ENCODE results near the gene STRN. TPM values are rescaled to one million over a fixed set of nuclear protein-coding genes. Genes with fewer than 3 reads are reported as not detected.
"Not testable (repeated sequence)": the region's sequence is repeated elsewhere in the genome, so short reads cannot be mapped to it uniquely, and the experiment has no call there.

The STRN gene
- total RNA-seq, 2 donors from 2014 or later: 29.2 to 34.5 TPM

DNA sequence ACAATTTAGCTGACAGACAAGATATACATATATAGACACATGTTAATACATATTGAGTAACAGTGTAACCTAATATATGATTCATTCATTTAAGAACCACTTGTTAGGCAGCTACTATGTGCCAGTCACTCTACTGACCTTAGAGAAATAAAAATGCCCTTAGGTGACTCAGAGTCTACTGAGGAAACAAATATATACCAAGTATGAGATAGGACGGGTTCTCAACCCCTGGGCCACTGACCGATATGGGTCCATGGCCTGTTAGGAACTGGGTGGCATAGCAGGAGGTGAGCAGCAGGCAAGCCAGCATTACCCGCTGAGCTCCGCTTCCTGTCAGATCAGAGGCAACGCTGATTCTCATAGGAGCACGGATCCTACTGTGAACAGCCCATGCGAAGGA, 14.8 kb downstream of the STRN start:
- Histone ChIP-seq H3K9me3 (no peaks in the 10 kb centered on the region), H3K36me3 (no peaks in the 10 kb centered on the region), H3K27me3 (no peaks in the 10 kb centered on the region), H3K4me1 (peaks cover 0 to 25% of the 10 kb centered on the region in 2 donors), H3K4me3 (no peak overlapping the region), H3K27ac (peak overlapping the region in 1 of 2 donors; percentile 52)
- DNase-seq (ENCODE audit: low spot score): no peak
- TF ChIP-seq, protein P1, sequence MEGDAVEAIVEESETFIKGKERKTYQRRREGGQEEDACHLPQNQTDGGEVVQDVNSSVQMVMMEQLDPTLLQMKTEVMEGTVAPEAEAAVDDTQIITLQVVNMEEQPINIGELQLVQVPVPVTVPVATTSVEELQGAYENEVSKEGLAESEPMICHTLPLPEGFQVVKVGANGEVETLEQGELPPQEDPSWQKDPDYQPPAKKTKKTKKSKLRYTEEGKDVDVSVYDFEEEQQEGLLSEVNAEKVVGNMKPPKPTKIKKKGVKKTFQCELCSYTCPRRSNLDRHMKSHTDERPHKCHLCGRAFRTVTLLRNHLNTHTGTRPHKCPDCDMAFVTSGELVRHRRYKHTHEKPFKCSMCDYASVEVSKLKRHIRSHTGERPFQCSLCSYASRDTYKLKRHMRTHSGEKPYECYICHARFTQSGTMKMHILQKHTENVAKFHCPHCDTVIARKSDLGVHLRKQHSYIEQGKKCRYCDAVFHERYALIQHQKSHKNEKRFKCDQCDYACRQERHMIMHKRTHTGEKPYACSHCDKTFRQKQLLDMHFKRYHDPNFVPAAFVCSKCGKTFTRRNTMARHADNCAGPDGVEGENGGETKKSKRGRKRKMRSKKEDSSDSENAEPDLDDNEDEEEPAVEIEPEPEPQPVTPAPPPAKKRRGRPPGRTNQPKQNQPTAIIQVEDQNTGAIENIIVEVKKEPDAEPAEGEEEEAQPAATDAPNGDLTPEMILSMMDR (IDR thresholded peaks at IDR 0.05): no peak

DNA sequence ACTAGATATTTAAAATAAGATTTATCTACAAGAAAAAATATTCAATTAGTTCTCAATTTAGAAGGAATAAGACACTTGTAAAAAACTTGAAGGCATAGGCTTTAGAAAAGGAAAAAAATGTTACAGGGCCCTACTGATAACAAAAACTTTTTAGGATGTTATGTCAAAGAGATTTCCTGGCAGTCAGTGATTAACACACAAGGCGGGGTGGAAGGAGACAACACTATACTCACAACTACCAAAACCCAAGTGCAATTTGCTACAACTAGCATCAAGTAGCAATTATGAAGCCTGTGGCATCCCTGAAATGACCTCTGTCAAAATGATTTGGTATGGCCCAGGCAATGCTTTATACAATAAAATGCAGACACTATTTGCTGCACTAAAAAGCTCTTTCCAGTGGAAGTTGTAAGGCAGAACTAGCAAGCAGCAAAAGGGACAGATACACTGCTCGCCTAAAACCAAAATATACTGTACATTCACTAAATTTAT, 15.3 kb downstream of the STRN start:
- H3K36me3 ChIP-seq: no peaks in the 10 kb centered on the region
- DNase-seq (ENCODE audit: low spot score): no peak
- H3K4me1 ChIP-seq: peaks cover 0 to 25% of the 10 kb centered on the region in 2 donors
- H3K27ac ChIP-seq: peak overlapping the region in 1 of 2 donors; percentile 52
- TF ChIP-seq, protein P1 (IDR thresholded peaks at IDR 0.05): no peak
- H3K4me3 ChIP-seq: no peak overlapping the region
- H3K27me3 ChIP-seq: no peaks in the 10 kb centered on the region
- H3K9me3 ChIP-seq: no peaks in the 10 kb centered on the region

- no peak for DNase-seq (ENCODE audit: low spot score)
- Histone ChIP-seq H3K36me3 (no peaks in the 10 kb centered on the region), H3K27ac (no peak overlapping the region), H3K27me3 (no peaks in the 10 kb centered on the region), H3K4me1 (peaks cover 0 to 25% of the 10 kb centered on the region in 2 donors), H3K9me3 (no peaks in the 10 kb centered on the region), H3K4me3 (no peak overlapping the region)
- TF ChIP-seq, protein P1 (IDR thresholded peaks at IDR 0.05): no peak
Observed at GRCh38 chr2:36949845-36950244, 16.5 kb downstream of the STRN start.

DNA sequence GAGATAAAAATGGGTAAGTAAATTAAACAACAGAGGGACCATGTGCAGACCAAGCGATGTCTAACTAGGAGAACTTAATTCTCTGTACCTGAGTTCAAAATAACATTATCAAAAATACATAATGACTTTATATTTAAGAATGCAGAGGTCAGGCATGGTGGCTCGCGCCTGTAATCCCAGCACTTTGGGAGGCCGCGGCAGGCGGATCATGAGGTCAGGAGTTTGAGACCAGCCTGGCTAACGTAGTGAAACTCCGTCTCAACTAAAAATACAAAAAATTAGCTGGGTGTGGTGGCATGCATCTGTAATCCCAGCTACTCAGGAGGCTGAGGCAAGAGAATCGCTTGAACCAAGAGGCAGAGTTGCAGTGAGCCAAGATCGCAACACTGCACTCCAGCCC, 21.1 kb downstream of the STRN start:
- not testable (repeated sequence) for H3K36me3 ChIP-seq; H3K27ac ChIP-seq; H3K9me3 ChIP-seq; H3K27me3 ChIP-seq; DNase-seq (ENCODE audit: low spot score); H3K4me3 ChIP-seq
- peaks cover 0 to 12% of the 10 kb centered on the region in 2 donors for H3K4me1 ChIP-seq

DNA sequence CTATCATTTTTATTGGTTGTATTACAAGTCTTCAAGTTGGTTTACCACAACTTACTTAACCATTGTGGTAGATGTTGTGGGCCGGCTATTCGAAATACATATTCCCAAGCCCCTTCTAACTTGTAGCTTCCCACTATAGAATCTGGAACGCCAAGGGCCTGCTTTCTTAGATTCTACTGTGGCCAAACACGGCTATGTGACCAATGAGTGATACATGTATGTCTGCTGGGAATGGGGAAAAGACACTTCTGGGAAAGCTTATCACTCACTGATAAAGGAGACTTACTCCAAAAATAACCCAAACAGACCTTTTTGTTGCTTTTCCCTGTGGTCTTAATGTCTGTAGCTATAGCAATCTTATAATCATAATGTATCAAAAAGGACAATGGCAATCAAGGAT, 24.5 kb downstream of the STRN start:
- Histone ChIP-seq H3K27me3 (no peaks in the 10 kb centered on the region), H3K36me3 (no peaks in the 10 kb centered on the region), H3K4me1 (peaks cover 0 to 12% of the 10 kb centered on the region in 2 donors), H3K27ac (peak overlapping the region; percentile 11 to 64), H3K9me3 (no peaks in the 10 kb centered on the region), H3K4me3 (no peak overlapping the region)
- TF ChIP-seq, protein P1 (IDR thresholded peaks at IDR 0.05): no peak
- DNase-seq (ENCODE audit: low spot score): no peak

GRCh38 chr2:36936526-36936925, 29.8 kb downstream of the STRN start:
- H3K27me3 ChIP-seq; H3K4me3 ChIP-seq; H3K9me3 ChIP-seq; H3K27ac ChIP-seq; H3K4me1 ChIP-seq; DNase-seq (ENCODE audit: low spot score); H3K36me3 ChIP-seq: not testable (repeated sequence)

DNA sequence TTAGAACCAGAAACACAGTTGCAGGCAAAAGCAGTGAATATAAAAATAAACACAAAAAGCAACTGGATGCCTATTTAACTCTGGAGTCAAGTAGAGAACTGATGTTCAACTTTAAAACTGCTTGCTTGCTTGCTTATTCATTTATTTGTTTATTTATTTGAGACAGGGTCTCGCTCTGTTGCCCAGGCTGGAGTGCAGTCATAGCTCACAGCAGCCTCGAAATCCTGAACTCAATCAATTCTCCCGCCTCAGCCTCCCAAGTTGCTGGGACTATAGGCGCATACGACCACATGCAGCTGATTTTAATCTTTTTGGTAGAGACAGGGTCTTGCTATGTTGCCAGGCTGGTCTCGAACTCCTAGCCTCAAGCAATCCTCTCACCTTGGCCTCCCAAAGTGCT, 34.6 kb downstream of the STRN start:
- H3K27me3 ChIP-seq; H3K9me3 ChIP-seq; H3K36me3 ChIP-seq; DNase-seq (ENCODE audit: low spot score); H3K27ac ChIP-seq; H3K4me3 ChIP-seq: not testable (repeated sequence)
- H3K4me1 ChIP-seq: peaks cover 0 to 11% of the 10 kb centered on the region in 2 donors

DNA sequence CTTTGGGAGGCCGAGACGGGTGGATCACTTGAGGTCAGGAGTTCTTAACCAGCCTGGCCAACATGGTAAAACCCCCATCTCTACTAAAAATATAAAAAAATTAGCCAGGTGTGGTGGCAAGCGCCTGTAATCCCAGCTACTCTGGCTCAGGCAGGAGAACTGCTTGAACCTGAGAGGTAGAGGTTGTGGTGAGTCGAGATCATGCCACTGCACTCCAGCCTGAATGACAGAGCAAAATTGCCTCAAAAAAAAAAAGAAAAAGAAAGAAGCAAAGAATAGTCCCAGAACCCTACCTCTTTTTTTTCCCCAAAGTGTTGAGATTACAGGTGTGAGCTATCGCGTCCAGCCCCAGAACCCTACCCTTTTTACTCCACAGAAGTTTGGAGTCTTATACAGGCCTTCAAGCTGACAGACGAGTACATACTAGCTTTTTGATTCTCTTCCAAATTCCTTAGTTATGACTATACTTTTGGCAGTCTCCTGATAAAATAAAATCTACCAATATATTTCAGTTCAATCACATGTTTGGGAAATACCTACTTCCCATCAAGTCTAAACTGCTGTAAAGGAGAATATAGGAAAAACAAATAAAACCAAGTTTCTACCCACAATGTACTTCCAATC, 35.4 kb downstream of the STRN start:
- not testable (repeated sequence) for H3K27me3 ChIP-seq; H3K4me3 ChIP-seq; DNase-seq (ENCODE audit: low spot score); H3K9me3 ChIP-seq; H3K36me3 ChIP-seq
- Histone ChIP-seq H3K4me1 (peaks cover 0 to 19% of the 10 kb centered on the region in 2 donors), H3K27ac (peak overlapping the region; percentile 24 to 73)

GRCh38 chr2:36926175-36927132, 39.9 kb downstream of the STRN start:
- H3K4me3 ChIP-seq; H3K27me3 ChIP-seq; H3K9me3 ChIP-seq; H3K36me3 ChIP-seq; DNase-seq (ENCODE audit: low spot score): not testable (repeated sequence)
- Histone ChIP-seq H3K4me1 (peaks cover 0 to 20% of the 10 kb centered on the region in 2 donors), H3K27ac (peak overlapping the region; percentile 21 to 40)

GRCh38 chr2:36922629-36923028, 43.7 kb downstream of the STRN start:
- not testable (repeated sequence) for DNase-seq (ENCODE audit: low spot score); H3K36me3 ChIP-seq; H3K4me3 ChIP-seq; H3K27ac ChIP-seq; H3K27me3 ChIP-seq; H3K9me3 ChIP-seq
- H3K4me1 ChIP-seq: peaks cover 0 to 23% of the 10 kb centered on the region in 2 donors

Data from right atrium auricular region (tissue), 2 donors.